ENCODE results near the gene CLASRP.

GRCh38 chr19:45075301-45076028 lies 36.6 kb downstream of the CLASRP start:
- no peak for TF ChIP-seq GATA2 (IDR thresholded peaks at IDR 0.05; ENCODE audit: low read depth, low read length)
- no peak for TF ChIP-seq GATA3 (IDR thresholded peaks at IDR 0.05; ENCODE audit: low read depth, low read length)

Data from SH-SY5Y (cell line).